ENCODE results near the gene ITGBL1.

- TF ChIP-seq CTCF (IDR thresholded peaks at IDR 0.05), result no peak
- no peak for TF ChIP-seq POLR2A (IDR thresholded peaks at IDR 0.05)
Observed at GRCh38 chr13:101706651-101707050, 254.2 kb downstream of the ITGBL1 start.

Data from Peyer's patch (tissue), 4 donors.